HCT116 (cell line): ENCODE data around the gene SPACDR. TPM values are rescaled to one million over a fixed set of nuclear protein-coding genes. Genes with fewer than 3 reads are reported as not detected.

ENCODE experiments used
- ATAC-seq: fragments of 200-7000 bp; cut with Tn5 transposase; 2 replicates; pipeline ENCODE4 v1.9.1; 2020; ENCODE audit warnings: mild to moderate bottlenecking, moderate library complexity
- BruUV-seq: library from RNA; stranded (reverse); fragments of 400-500 nt; replicated peaks from 2 replicates; lab custom pipeline; 2021; lab: Mats Ljungman, UMichigan
- CTCF ChIA-PET: fragments of 300-600 bp; sonication (Branson Sonifier 250); formaldehyde crosslinking; loops from one replicate; lab custom pipeline; 2021; ENCODE audit warnings: antibody characterized with exemption; lab: Charles Lee
- POLR2A ChIA-PET: fragments of 300-600, 350-600 bp; sonication (Branson Sonifier 250); formaldehyde crosslinking; loops from one replicate; lab custom pipeline; 2021; ENCODE audit warnings: antibody characterized with exemption; lab: Charles Lee
- RAD21 ChIA-PET, 2 experiments: fragments of 300-600 bp; sonication (Branson Sonifier 250); formaldehyde crosslinking; loops; one replicate each; lab custom pipeline; 2023; ENCODE audit warnings: low total read pairs in 2 of 2; ENCODE audit not compliant: uncharacterized antibody in 2 of 2, unreplicated experiment in 2 of 2, low non-redundant PET in 1 of 2; lab: Charles Lee
- DNase-seq: peaks from one replicate; pipeline ENCODE4 v3.0.0-alpha.2; 2010; ENCODE audit warnings: low read depth, low spot score
- H2AFZ ChIP-seq: fragments of 200-600 bp; shearing (Covaris generic), sonication (generic); 2 replicates; pipeline ENCODE4 v1.6.1; 2017; ENCODE audit warnings: low read depth, mixed run types, mixed read lengths, antibody characterized with exemption, low read length; ENCODE audit not compliant: poor library complexity, severe bottlenecking
- H3K27ac ChIP-seq: 2 replicates; pipeline ENCODE4 v1.5.1; 2012; ENCODE audit warnings: low read depth, low read length
- H3K27me3 ChIP-seq: fragments of 200-600 bp; sonication (generic); 2 replicates; pipeline ENCODE4 v1.6.1; 2016; ENCODE audit warnings: mixed run types, low read length, mixed read lengths; ENCODE audit not compliant: insufficient read depth
- H3K36me3 ChIP-seq, 2 experiments: fragments of 200-500 bp in 1 of 2; fragments of 200-600 bp in 1 of 2; sonication (Bioruptor generic) in 1 of 2; sonication (generic) in 1 of 2; 2 replicates each; pipeline versions ENCODE4 v1.5.1 to v1.6.1; 2014 to 2016; ENCODE audit warnings: low read length in 2 of 2, inconsistent platforms in 1 of 2, mixed read lengths in 1 of 2, mixed run types in 1 of 2; ENCODE audit not compliant: insufficient read depth in 2 of 2, control insufficient read depth in 1 of 2
- H3K4me1 ChIP-seq, 2 experiments: fragments of 200-600 bp in 1 of 2; sonication (generic) in 1 of 2; 2 replicates each; pipeline versions ENCODE4 v1.5.1 to v1.6.1; 2012 to 2017; ENCODE audit warnings: low read length in 2 of 2, inconsistent platforms in 1 of 2, mild to moderate bottlenecking in 1 of 2, mixed read lengths in 1 of 2, mixed run types in 1 of 2, moderate library complexity in 1 of 2; ENCODE audit not compliant: insufficient read depth in 2 of 2, control insufficient read depth in 1 of 2
- H3K4me2 ChIP-seq: fragments of 200-600 bp; sonication (generic); 2 replicates; pipeline ENCODE4 v1.6.1; 2017; ENCODE audit warnings: mixed run types, low read length, mixed read lengths
- H3K4me3 ChIP-seq, 2 experiments: fragments of 200-600 bp in 1 of 2; sonication (generic) in 1 of 2; replicated peaks in 1 of 2; 2 replicates each; pipeline ENCODE4 v1.5.1; 2011 to 2016; ENCODE audit warnings: low read length in 2 of 2, control low read depth in 1 of 2, low read depth in 1 of 2, mild to moderate bottlenecking in 1 of 2, mixed read lengths in 1 of 2, mixed run types in 1 of 2
- H3K79me2 ChIP-seq: fragments of 200-600 bp; sonication (generic); 2 replicates; pipeline ENCODE4 v1.6.1; 2017; ENCODE audit warnings: mild to moderate bottlenecking, mixed run types, low read length, moderate library complexity, mixed read lengths; ENCODE audit not compliant: insufficient read depth
- H3K9ac ChIP-seq: fragments of 200-600 bp; sonication (generic); 2 replicates; pipeline ENCODE4 v1.6.1; 2016; ENCODE audit warnings: low read length, mixed read lengths
- H3K9me2 ChIP-seq: fragments of 200-600 bp; sonication (generic), shearing (Covaris generic); 2 replicates; pipeline ENCODE4 v1.6.1; 2017; ENCODE audit warnings: mixed run types, mild to moderate bottlenecking, moderate library complexity; ENCODE audit not compliant: insufficient read depth
- H3K9me3 ChIP-seq, 2 experiments: fragments of 200-500 bp in 1 of 2; fragments of 200-600 bp in 1 of 2; sonication (Bioruptor generic) in 1 of 2; sonication (generic) in 1 of 2; 2 replicates each; pipeline ENCODE4 v1.6.1; 2014 to 2017; ENCODE audit warnings: low read length in 2 of 2, mixed read lengths in 2 of 2, inconsistent platforms in 1 of 2, low read depth in 1 of 2, mild to moderate bottlenecking in 1 of 2, mixed run types in 1 of 2, moderate library complexity in 1 of 2; ENCODE audit not compliant: control insufficient read depth in 1 of 2, insufficient read depth in 1 of 2
- H4K20me1 ChIP-seq: fragments of 200-600 bp; sonication (generic), shearing (Covaris generic); 2 replicates; pipeline ENCODE4 v1.6.1; 2017; ENCODE audit warnings: mixed run types, mild to moderate bottlenecking, moderate library complexity; ENCODE audit not compliant: insufficient read depth
- CEBPB ChIP-seq: IDR thresholded peaks from 2 replicates; pipeline ENCODE4 v1.6.1; 2012; ENCODE audit warnings: low read depth
- ELF1 ChIP-seq: IDR thresholded peaks from 2 replicates; pipeline ENCODE4 v1.6.1; 2012; ENCODE audit warnings: low read depth, borderline replicate concordance
- EZH2 ChIP-seq: fragments of 200-600 bp; sonication (generic); IDR thresholded peaks from 2 replicates; pipeline ENCODE4 v1.6.1; 2017; ENCODE audit warnings: antibody characterized with exemption, mixed run types
- EZH2phosphoT487 ChIP-seq: fragments of 200-600 bp; IDR thresholded peaks from 2 replicates; pipeline ENCODE4 v1.6.1; 2018; ENCODE audit warnings: antibody characterized with exemption, borderline replicate concordance
- FOSL1 ChIP-seq: IDR thresholded peaks from 2 replicates; pipeline ENCODE4 v1.6.1; 2012; ENCODE audit warnings: low read depth
- POLR2AphosphoS5 ChIP-seq: IDR thresholded peaks from 2 replicates; pipeline ENCODE4 v1.6.1; 2011; ENCODE audit warnings: mild to moderate bottlenecking, low read depth, low read length, moderate library complexity
- REST ChIP-seq: IDR thresholded peaks from 2 replicates; pipeline ENCODE4 v1.6.1; 2012; ENCODE audit warnings: low read depth
- SIN3A ChIP-seq: IDR thresholded peaks from 2 replicates; pipeline ENCODE4 v1.6.1; 2012; ENCODE audit warnings: low read depth
- SP1 ChIP-seq: IDR thresholded peaks from 2 replicates; pipeline ENCODE4 v1.6.1; 2012; ENCODE audit warnings: low read depth
- SRF ChIP-seq: IDR thresholded peaks from 2 replicates; pipeline ENCODE4 v1.6.1; 2012; ENCODE audit warnings: low read depth
- YY1 ChIP-seq: IDR thresholded peaks from 2 replicates; pipeline ENCODE4 v1.6.1; 2011; ENCODE audit warnings: low read length, low read depth, moderate library complexity, mild to moderate bottlenecking; ENCODE audit not compliant: insufficient replicate concordance; ENCODE audit errors: extremely low read depth
- ZFX ChIP-seq: fragments of 450-650 bp; IDR thresholded peaks from 2 replicates; pipeline ENCODE4 v1.6.1; 2017
- intact Hi-C: fragments of 100-400 bp; cut with micrococcal nuclease; formaldehyde crosslinking; loops from 2 replicates; pipeline ENCODE4 v1.10.0; 2022
- total RNA-seq: library from RNA; stranded (reverse); gene quantifications from one replicate; pipeline ENCODE4 v1.2.1, GENCODE V29; 2021; ENCODE audit not compliant: unreplicated experiment
- TF ChIP-seq, protein P1 (sequence below), 3 experiments: fragments of 200-600 bp in 1 of 3; sonication (generic) in 1 of 3; IDR thresholded peaks in 2 of 3; conservative IDR thresholded peaks in 1 of 3; 2 replicates each; pipeline ENCODE4 v1.5.1; 2012 to 2017; ENCODE audit warnings: low read depth in 2 of 3, low read length in 2 of 3, antibody characterized with exemption in 1 of 3, borderline replicate concordance in 1 of 3, control low read depth in 1 of 3, mild to moderate bottlenecking in 1 of 3, mixed read lengths in 1 of 3, mixed run types in 1 of 3, moderate library complexity in 1 of 3; ENCODE audit not compliant: insufficient read depth in 1 of 3

Gene SPACDR
- total RNA-seq, 1 experiment from 2014 or later, result 1.7 TPM

GRCh38 chr7:100475549-100475948 is 11.5 kb upstream of the SPACDR start:
- intact Hi-C loops, result no loop called here

More at GRCh38 chr7:100475549-100475948, 11.5 kb upstream of the SPACDR start:
- RAD21 ChIA-PET, result no interaction called here
- H3K4me1 ChIP-seq, result peaks cover 12 to 34% of the 10 kb centered on the region in 2 experiments
- no peaks in the 10 kb centered on the region for H3K27me3 ChIP-seq
- DNase-seq, result no peak
- CTCF ChIA-PET, result no interaction called here
- no peak for ATAC-seq
- no TSS peak for BruUV-seq
- no peak overlapping the region for H3K27ac ChIP-seq
- no peak overlapping the region for H2AFZ ChIP-seq
- H3K9me3 ChIP-seq, result no peaks in the 10 kb centered on the region
- no peak overlapping the region for H3K4me2 ChIP-seq
- H4K20me1 ChIP-seq, result no peaks in the 10 kb centered on the region
- H3K4me3 ChIP-seq, result no peak overlapping the region
- H3K9ac ChIP-seq, result no peak overlapping the region
- peaks cover 0 to 2% of the 10 kb centered on the region in 2 experiments; a peak in 1 of 4 replicates for H3K36me3 ChIP-seq
- TF ChIP-seq FOSL1, result no peak
- TF ChIP-seq SP1, result no peak
- no peak for TF ChIP-seq POLR2AphosphoS5
- no peak for TF ChIP-seq SRF
- TF ChIP-seq EZH2, result no peak
- no peak for TF ChIP-seq ELF1
- no peak for TF ChIP-seq CEBPB
- TF ChIP-seq YY1, result no peak
- TF ChIP-seq SIN3A, result no peak
- TF ChIP-seq, protein P1, sequence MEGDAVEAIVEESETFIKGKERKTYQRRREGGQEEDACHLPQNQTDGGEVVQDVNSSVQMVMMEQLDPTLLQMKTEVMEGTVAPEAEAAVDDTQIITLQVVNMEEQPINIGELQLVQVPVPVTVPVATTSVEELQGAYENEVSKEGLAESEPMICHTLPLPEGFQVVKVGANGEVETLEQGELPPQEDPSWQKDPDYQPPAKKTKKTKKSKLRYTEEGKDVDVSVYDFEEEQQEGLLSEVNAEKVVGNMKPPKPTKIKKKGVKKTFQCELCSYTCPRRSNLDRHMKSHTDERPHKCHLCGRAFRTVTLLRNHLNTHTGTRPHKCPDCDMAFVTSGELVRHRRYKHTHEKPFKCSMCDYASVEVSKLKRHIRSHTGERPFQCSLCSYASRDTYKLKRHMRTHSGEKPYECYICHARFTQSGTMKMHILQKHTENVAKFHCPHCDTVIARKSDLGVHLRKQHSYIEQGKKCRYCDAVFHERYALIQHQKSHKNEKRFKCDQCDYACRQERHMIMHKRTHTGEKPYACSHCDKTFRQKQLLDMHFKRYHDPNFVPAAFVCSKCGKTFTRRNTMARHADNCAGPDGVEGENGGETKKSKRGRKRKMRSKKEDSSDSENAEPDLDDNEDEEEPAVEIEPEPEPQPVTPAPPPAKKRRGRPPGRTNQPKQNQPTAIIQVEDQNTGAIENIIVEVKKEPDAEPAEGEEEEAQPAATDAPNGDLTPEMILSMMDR (IDR thresholded peaks at IDR 0.05 in 2 of 3, conservative IDR thresholded peaks at IDR 0.05 in 1 of 3; ENCODE audit: borderline replicate concordance in 1 of 3, insufficient read depth in 1 of 3, low read depth in 2 of 3, low read length in 2 of 3), result no peak
- no peak for TF ChIP-seq ZFX
- TF ChIP-seq REST, result no peak
- no peak for TF ChIP-seq EZH2phosphoT487
- POLR2A ChIA-PET, result no interaction called here
- peaks cover 6% of the 10 kb centered on the region; the same call in 1 of the 2 replicates for H3K79me2 ChIP-seq
- no peaks in the 10 kb centered on the region for H3K9me2 ChIP-seq
